Measurements from ENCODE around the gene TROAP.
A peak's percentile ranks its signal among the peaks of the same experiment; 100 is the strongest.

The TROAP gene

DNA sequence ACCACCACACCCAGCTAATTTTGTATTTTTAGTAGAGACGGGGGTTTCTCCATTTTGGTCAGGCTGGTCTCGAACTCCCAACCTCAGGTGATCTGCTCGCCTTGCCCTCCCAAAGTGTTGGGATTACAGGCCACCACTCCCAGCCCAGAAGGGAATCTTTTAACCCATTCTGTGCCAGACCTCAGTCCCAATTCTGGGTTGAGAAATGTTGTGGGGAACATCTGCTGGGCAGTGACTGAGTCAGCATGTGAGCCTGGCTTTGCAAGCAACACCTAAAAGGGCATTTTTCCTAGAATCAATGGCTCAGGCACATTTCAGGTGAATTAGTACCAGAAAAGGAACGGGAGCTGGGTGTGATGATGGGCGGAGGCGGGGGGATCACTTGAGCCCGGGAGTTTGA, 36.6 kb downstream of the TROAP start:
- TF ChIP-seq, protein P1, sequence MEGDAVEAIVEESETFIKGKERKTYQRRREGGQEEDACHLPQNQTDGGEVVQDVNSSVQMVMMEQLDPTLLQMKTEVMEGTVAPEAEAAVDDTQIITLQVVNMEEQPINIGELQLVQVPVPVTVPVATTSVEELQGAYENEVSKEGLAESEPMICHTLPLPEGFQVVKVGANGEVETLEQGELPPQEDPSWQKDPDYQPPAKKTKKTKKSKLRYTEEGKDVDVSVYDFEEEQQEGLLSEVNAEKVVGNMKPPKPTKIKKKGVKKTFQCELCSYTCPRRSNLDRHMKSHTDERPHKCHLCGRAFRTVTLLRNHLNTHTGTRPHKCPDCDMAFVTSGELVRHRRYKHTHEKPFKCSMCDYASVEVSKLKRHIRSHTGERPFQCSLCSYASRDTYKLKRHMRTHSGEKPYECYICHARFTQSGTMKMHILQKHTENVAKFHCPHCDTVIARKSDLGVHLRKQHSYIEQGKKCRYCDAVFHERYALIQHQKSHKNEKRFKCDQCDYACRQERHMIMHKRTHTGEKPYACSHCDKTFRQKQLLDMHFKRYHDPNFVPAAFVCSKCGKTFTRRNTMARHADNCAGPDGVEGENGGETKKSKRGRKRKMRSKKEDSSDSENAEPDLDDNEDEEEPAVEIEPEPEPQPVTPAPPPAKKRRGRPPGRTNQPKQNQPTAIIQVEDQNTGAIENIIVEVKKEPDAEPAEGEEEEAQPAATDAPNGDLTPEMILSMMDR (conservative IDR thresholded peaks at IDR 0.05; ENCODE audit: control insufficient read depth, insufficient read depth, low read depth, low read length): no peak
- H3K4me3 ChIP-seq (ENCODE audit: control insufficient read depth, low read depth, low read length): no peak overlapping the region
- DNase-seq (ENCODE audit: low read depth): peak; percentile 43

DNA sequence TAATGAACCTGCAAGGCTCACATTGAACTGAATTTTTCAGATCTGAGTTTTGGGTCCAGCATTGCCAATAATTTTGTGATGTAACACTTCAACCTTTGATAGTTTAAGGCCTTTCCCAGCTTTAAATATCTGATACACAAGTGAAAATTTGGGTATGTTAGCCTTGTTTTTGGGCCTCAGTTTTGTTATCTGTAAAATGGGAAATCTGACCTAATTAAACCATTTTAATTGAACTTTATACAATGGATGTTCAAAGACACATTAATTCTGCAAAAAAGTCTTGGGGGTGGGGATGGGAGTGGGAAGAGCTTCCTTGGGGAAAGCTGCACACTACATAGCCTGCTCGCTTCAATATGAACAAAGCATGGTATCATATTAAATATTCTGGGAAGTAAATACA, 39.0 kb downstream of the TROAP start:
- no peak for DNase-seq (ENCODE audit: low read depth)

DNA sequence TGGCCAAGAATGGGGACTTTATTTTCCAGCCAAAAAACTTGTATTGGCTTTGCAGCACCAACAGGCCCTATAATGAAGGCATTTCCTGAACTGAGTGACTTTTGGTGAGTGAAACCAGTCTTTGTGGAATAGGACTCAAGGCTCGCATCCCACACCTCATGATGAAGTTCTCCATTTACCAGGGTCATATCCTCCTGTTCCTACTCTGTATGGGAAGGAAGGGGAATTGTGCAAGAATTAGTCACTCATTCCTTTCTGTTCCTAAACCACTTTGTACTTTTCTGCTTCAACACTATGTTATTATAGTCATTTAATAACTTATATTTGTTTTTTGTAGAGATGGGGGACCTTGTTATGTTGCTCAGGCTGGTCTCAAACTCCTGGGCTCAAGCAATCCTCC, 41.9 kb downstream of the TROAP start:
- no peak overlapping the region for H3K4me3 ChIP-seq (ENCODE audit: control insufficient read depth, low read depth, low read length)
- TF ChIP-seq, protein P1 (conservative IDR thresholded peaks at IDR 0.05; ENCODE audit: control insufficient read depth, insufficient read depth, low read depth, low read length): no peak
- DNase-seq (ENCODE audit: low read depth): peak; percentile 95

More for the DNA sequence above, 39.0 kb downstream of the TROAP start:
- TF ChIP-seq, protein P1 (conservative IDR thresholded peaks at IDR 0.05; ENCODE audit: control insufficient read depth, insufficient read depth, low read depth, low read length): no peak
- H3K4me3 ChIP-seq (ENCODE audit: control insufficient read depth, low read depth, low read length): no peak overlapping the region

DNA sequence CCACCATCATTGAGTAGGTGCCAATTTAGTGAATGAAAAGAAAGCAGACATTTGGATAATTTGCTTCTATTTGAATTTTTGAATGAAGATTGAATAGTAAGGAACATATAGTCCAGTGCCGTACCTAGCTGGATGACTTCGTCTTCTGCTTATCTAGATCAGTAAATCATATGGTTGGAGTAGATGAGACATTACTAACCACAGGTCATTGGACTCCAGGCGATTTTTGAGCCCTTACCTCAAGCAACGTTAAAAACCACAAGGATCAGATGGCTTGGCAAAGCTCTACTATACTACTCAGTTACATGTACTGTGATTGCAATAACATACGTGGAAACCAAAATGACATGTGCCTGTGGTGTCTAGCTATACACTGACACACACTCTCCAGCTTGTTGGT, 42.5 kb downstream of the TROAP start:
- no peak overlapping the region for H3K4me3 ChIP-seq (ENCODE audit: control insufficient read depth, low read depth, low read length)
- peak; percentile 92 for DNase-seq (ENCODE audit: low read depth)
- TF ChIP-seq, protein P1 (conservative IDR thresholded peaks at IDR 0.05; ENCODE audit: control insufficient read depth, insufficient read depth, low read depth, low read length): no peak

DNA sequence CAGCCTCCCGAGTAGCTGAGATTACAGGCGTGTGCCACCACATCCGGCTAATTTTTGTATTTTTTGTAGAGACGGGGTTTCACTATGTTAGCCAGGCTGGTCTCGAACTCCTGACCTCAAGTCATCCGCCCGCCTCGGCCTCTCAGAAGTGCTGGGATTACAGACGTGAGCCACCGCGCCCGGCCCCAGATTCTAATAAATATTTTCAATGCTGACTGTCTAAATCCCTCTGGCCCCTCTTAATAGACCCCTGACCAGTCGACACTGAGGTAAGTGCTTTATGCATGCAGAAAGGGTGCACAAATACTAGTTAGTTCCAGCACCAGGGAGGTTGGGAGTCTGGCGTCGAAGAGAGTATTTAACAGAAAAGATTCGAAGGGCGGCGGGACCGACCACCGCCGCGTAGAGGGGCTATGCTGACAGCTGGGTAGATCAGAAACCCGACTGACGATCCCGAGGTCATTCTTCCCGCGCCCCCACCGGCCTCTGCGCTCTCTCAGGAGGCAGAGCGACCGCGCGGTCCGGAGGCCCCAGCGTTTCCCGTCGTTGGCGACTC, 43.1 kb downstream of the TROAP start:
- TF ChIP-seq, protein P1 (conservative IDR thresholded peaks at IDR 0.05; ENCODE audit: control insufficient read depth, insufficient read depth, low read depth, low read length): no peak
- DNase-seq (ENCODE audit: low read depth): no peak
- H3K4me3 ChIP-seq (ENCODE audit: control insufficient read depth, low read depth, low read length): peak overlapping the region; percentile 69

DNA sequence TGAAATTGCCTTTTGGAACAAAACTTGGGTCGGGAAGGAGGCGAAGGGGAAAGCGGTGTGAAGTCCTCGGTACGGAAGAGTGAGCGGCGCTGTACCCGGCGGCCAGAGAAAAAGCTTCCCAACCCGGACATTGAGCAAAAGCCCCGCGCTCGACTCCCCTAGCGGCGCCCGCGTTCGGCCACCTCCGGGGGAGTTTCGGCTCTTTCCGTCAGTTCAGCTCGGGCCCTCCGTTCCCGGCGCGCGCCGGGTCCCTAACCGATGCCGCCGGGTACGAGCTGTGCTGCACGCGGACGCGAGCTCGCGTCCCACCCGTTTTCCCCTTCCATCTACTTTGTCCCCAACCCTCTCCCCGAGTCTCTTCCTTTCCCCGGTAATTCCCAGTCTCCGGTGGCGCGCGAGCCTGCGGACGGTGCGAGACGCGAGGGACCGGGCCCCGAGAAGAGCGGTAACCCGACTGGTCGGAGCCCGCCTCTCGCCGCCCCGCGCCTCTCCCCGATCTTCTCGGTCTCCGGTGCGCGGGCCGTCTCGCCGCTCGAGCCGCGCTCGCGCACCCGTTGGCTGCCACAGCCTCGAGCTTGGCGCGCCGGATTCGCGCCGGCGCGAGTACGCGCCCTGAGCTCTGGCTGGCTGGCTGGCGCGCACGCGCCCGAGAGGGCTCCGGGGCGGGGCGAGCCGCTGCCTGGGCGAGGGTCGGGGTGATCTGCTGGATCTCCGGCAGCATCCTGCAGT, 43.8 kb downstream of the TROAP start:
- peak overlapping the region; percentile 69 for H3K4me3 ChIP-seq (ENCODE audit: control insufficient read depth, low read depth, low read length)
- TF ChIP-seq, protein P1 (conservative IDR thresholded peaks at IDR 0.05; ENCODE audit: control insufficient read depth, insufficient read depth, low read depth, low read length): peak; percentile 4
- peak; percentile 90 for DNase-seq (ENCODE audit: low read depth)

Data from fibroblast of mammary gland (primary cell).